ENCODE data around the gene TXNRD2.
"Not testable (repeated sequence)": the region's sequence is repeated elsewhere in the genome, so short reads cannot be mapped to it uniquely, and the experiment has no call there.

TXNRD2 gene

DNA sequence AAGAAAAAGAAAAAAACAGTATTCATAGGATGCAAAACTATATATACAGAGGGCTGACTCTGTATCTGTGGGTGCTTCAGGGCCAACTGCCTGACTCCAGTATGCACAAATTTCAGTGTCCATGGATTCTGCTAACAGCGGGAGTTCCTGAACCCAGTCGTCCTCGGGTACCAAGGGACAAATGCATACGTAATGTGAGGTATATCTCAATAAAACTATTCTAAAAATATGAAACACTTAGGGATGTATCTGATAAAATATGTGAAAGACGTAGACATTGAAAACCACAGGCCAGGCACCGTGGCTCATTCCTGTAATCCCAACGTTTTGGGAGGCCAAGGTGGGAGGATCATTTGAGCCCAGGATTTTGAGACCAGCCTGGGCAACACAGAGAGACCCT lies 13.9 kb downstream of the TXNRD2 start:
- H3K36me3 ChIP-seq (replicated peaks; ENCODE audit: low read depth, low read length), result no peaks in the 10 kb centered on the region
- H3K4me1 ChIP-seq (ENCODE audit: low read length), result no peaks in the 10 kb centered on the region
- H4K20me1 ChIP-seq (ENCODE audit: insufficient read depth, low read length), result no peaks in the 10 kb centered on the region; the same call in none of the 2 replicates
- no peaks in the 10 kb centered on the region for H3K9me3 ChIP-seq (ENCODE audit: insufficient read depth, low read length)
- TF ChIP-seq, protein P1, sequence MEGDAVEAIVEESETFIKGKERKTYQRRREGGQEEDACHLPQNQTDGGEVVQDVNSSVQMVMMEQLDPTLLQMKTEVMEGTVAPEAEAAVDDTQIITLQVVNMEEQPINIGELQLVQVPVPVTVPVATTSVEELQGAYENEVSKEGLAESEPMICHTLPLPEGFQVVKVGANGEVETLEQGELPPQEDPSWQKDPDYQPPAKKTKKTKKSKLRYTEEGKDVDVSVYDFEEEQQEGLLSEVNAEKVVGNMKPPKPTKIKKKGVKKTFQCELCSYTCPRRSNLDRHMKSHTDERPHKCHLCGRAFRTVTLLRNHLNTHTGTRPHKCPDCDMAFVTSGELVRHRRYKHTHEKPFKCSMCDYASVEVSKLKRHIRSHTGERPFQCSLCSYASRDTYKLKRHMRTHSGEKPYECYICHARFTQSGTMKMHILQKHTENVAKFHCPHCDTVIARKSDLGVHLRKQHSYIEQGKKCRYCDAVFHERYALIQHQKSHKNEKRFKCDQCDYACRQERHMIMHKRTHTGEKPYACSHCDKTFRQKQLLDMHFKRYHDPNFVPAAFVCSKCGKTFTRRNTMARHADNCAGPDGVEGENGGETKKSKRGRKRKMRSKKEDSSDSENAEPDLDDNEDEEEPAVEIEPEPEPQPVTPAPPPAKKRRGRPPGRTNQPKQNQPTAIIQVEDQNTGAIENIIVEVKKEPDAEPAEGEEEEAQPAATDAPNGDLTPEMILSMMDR (IDR thresholded peaks at IDR 0.05; ENCODE audit: low read depth, low read length), result no peak
- TF ChIP-seq EZH2phosphoT487 (IDR thresholded peaks at IDR 0.05; ENCODE audit: low read depth), result no peak
- H3K9ac ChIP-seq (ENCODE audit: low read length), result no peak overlapping the region
- no peak overlapping the region for H3K4me3 ChIP-seq (ENCODE audit: low read length)
- no peak overlapping the region for H2AFZ ChIP-seq (ENCODE audit: low read depth, low read length)
- H3K27ac ChIP-seq (ENCODE audit: low read length), result no peak overlapping the region
- no peaks in the 10 kb centered on the region for H3K79me2 ChIP-seq (ENCODE audit: low read length)
- H3K27me3 ChIP-seq (ENCODE audit: low read depth, low read length), result no peaks in the 10 kb centered on the region
- H3K4me2 ChIP-seq (ENCODE audit: low read length), result no peak overlapping the region

- H3K9ac ChIP-seq (ENCODE audit: low read length), result not testable (repeated sequence)
Observed at GRCh38 chr22:19926028-19926427, 15.6 kb downstream of the TXNRD2 start.

DNA sequence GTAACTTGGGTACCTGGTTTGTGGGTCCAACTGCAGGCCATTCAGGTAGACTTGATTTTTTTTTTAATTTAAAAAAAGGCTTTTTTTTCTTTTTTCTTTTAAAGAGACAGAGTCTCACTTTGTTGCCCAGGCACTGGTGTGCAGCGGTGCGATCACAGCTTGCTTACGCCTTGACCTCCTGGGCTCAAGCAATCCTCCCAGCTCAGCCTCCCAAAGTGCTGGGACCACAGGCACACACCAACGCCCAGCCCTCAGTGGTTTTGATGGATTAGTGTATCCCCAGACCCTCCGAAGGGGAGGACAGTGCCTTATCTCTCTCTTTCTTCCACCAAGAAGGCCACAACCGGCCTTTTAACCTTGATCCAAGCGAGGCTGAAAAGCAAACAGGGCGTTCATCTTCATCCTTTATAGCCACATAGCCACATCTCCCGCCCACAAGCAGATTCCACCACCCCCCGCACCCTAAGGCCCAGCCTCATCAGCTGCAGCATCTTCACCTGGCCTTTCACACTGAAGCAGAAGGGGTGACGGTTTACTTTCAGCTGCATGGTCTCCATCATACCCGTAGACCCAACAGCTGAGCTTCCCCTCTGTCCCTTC lies 17.6 kb downstream of the TXNRD2 start:
- Histone ChIP-seq H3K4me3 (ENCODE audit: low read length) (no peak overlapping the region), H3K27ac (ENCODE audit: low read length) (no peak overlapping the region), H3K9ac (ENCODE audit: low read length) (no peak overlapping the region)

More at GRCh38 chr22:19926028-19926427, 15.6 kb downstream of the TXNRD2 start:
- H3K9me3 ChIP-seq (ENCODE audit: insufficient read depth, low read length); H3K4me2 ChIP-seq (ENCODE audit: low read length); H3K27me3 ChIP-seq (ENCODE audit: low read depth, low read length); H3K36me3 ChIP-seq (replicated peaks; ENCODE audit: low read depth, low read length); H3K4me1 ChIP-seq (ENCODE audit: low read length); H3K4me3 ChIP-seq (ENCODE audit: low read length); H3K79me2 ChIP-seq (ENCODE audit: low read length); H2AFZ ChIP-seq (ENCODE audit: low read depth, low read length); H3K27ac ChIP-seq (ENCODE audit: low read length); H4K20me1 ChIP-seq (ENCODE audit: insufficient read depth, low read length): not testable (repeated sequence)

GRCh38 chr22:19921544-19922081 lies 20.0 kb downstream of the TXNRD2 start:
- no peak overlapping the region for H3K4me2 ChIP-seq (ENCODE audit: low read length)
- no peaks in the 10 kb centered on the region for H3K79me2 ChIP-seq (ENCODE audit: low read length)
- H3K36me3 ChIP-seq (replicated peaks; ENCODE audit: low read depth, low read length), result peaks cover 9% of the 10 kb centered on the region
- H3K9ac ChIP-seq (ENCODE audit: low read length), result no peak overlapping the region
- no peaks in the 10 kb centered on the region for H3K4me1 ChIP-seq (ENCODE audit: low read length)
- H4K20me1 ChIP-seq (ENCODE audit: insufficient read depth, low read length), result no peaks in the 10 kb centered on the region; the same call in 1 of the 2 replicates
- H3K27ac ChIP-seq (ENCODE audit: low read length), result no peak overlapping the region
- no peaks in the 10 kb centered on the region for H3K27me3 ChIP-seq (ENCODE audit: low read depth, low read length)
- no peaks in the 10 kb centered on the region for H3K9me3 ChIP-seq (ENCODE audit: insufficient read depth, low read length)
- no peak overlapping the region for H3K4me3 ChIP-seq (ENCODE audit: low read length)
- H2AFZ ChIP-seq (ENCODE audit: low read depth, low read length), result no peak overlapping the region
- TF ChIP-seq, protein P1 (IDR thresholded peaks at IDR 0.05; ENCODE audit: low read depth, low read length), result no peak
- no peak for TF ChIP-seq EZH2phosphoT487 (IDR thresholded peaks at IDR 0.05; ENCODE audit: low read depth)

More for the DNA sequence above, 17.6 kb downstream of the TXNRD2 start:
- H3K27me3 ChIP-seq (ENCODE audit: low read depth, low read length), result no peaks in the 10 kb centered on the region
- no peaks in the 10 kb centered on the region for H3K9me3 ChIP-seq (ENCODE audit: insufficient read depth, low read length)
- H3K79me2 ChIP-seq (ENCODE audit: low read length), result no peaks in the 10 kb centered on the region
- no peak overlapping the region for H3K4me2 ChIP-seq (ENCODE audit: low read length)
- H3K36me3 ChIP-seq (replicated peaks; ENCODE audit: low read depth, low read length), result no peaks in the 10 kb centered on the region
- TF ChIP-seq EZH2phosphoT487 (IDR thresholded peaks at IDR 0.05; ENCODE audit: low read depth), result no peak
- TF ChIP-seq, protein P1 (IDR thresholded peaks at IDR 0.05; ENCODE audit: low read depth, low read length), result no peak
- no peak overlapping the region for H2AFZ ChIP-seq (ENCODE audit: low read depth, low read length)
- no peaks in the 10 kb centered on the region; the same call in 1 of the 2 replicates for H4K20me1 ChIP-seq (ENCODE audit: insufficient read depth, low read length)
- no peaks in the 10 kb centered on the region for H3K4me1 ChIP-seq (ENCODE audit: low read length)
